Measurements from ENCODE around the gene PGBD1.

Gene PGBD1

DNA sequence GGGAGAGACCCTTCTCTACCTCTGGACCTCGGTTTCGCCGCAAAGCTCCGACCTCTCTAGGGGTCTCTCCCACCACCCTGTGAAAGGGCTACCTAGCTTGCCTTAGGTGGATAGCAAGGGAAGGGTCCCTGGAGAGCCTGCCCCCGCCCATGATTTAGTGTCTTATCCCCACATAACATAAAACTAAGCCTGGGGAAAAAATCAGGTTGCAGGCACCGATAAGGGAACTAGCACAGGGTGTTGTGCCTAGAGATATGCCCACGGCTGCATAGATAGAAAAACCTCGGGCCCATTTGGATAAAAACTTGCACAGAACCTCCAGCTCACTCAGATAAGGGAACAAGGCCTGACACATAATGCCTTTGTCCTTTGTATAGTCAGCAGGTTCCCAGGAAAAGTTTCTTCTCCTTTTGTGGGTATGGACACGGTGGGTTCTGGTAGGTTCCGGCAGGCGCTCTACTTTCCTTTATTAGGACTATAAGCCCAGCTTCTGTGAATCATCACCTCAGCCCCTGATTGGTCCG, 53.7 kb downstream of the PGBD1 start:
- Histone ChIP-seq H3K9me3 (ENCODE audit: control insufficient read depth, low read length) (no peaks in the 10 kb centered on the region), H2BK15ac (ENCODE audit: low read depth, poor library complexity, severe bottlenecking) (no peak overlapping the region), H3K27me3 (ENCODE audit: control insufficient read depth in 1 of 2, insufficient read depth in 1 of 2, low read length in 2 of 2) (no peaks in the 10 kb centered on the region), H2AK5ac (ENCODE audit: low read length, severe bottlenecking) (peak overlapping the region; percentile 92), H4K8ac (ENCODE audit: low read length) (peak overlapping the region; percentile 33), H2BK12ac (ENCODE audit: low read length in 2 of 2) (no peak overlapping the region), H3K36me3 (ENCODE audit: control insufficient read depth in 1 of 2, insufficient read depth in 2 of 2, low read depth in 1 of 2, low read length in 2 of 2) (no peaks in the 10 kb centered on the region), H3K27ac (ENCODE audit: low read length, poor library complexity, severe bottlenecking) (peak overlapping the region; percentile 76), H4K91ac (ENCODE audit: low read length) (no peak overlapping the region), H3K79me1 (replicated peaks; ENCODE audit: low read length, poor library complexity, severe bottlenecking) (peaks cover 2% of the 10 kb centered on the region), H3K18ac (ENCODE audit: low read depth in 1 of 2, low read length in 2 of 2) (peak overlapping the region; percentile 28 to 63), H2BK120ac (ENCODE audit: low read depth, low read length) (no peak overlapping the region), H3K4ac (ENCODE audit: low read depth in 1 of 2, low read length in 2 of 2) (peak overlapping the region in 1 of 2 experiments; percentile 67), H2AFZ (ENCODE audit: low read depth, low read length) (no peak overlapping the region), H3K9ac (ENCODE audit: low read length) (peak overlapping the region; percentile 94), H2BK5ac (ENCODE audit: low read depth, low read length, poor library complexity, severe bottlenecking) (peak overlapping the region; percentile 22), H3K4me2 (ENCODE audit: low read length, poor library complexity, severe bottlenecking) (peak overlapping the region; percentile 54), H3K23ac (ENCODE audit: low read length in 2 of 2) (no peak overlapping the region), H3K14ac (ENCODE audit: low read length in 2 of 2) (no peak overlapping the region), H3K4me1 (ENCODE audit: control insufficient read depth, insufficient read depth, low read depth, low read length) (peaks cover 3% of the 10 kb centered on the region), H3K4me3 (ENCODE audit: insufficient read depth in 1 of 2, low read depth in 1 of 2, low read length in 2 of 2) (peak overlapping the region in 1 of 2 experiments; percentile 92)
- WGBS = 48% methylated on average over 12 of the region's 12 CpGs
- DNase-seq = no peak

DNA sequence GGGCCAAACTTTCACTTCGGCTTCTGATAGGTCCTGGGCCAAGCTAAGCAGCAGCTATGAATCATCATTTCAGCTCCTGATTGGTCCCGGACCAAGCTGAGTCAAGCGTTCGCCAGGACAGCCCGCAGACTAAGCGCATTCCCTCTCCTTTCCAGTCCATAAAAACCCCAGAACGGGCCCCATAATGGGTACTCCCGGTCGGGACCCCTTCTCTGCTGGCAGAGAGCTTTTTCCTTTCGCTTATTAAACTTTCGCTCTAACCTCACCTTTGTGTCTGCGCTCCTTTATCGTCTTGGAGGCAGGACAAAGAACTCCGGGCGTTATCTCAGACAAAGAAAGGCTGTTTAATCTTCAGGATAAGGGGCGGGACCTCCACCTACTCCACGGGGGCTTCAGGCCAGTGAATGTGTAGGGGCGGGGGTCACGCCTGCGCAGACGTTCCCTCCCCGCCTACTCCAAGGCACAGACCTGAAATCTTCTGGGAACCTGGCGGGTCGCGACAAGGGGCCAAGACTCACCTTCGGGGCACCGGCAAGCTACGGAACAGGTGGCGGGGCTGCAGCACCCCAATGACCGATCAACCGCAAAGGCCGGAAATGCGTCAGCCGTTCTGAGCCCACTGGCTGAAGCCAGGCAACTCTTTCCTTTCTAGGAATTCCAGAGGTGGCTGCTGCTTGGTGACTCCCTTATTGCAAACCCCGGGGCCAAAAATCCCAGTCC, 54.4 kb downstream of the PGBD1 start, which contains the start of gene ZSCAN31:
TSS of gene ZSCAN31 (minus strand) at position 585 of the 720 bp plus-strand sequence. CDS start 6,465 bp downstream, outside the sequence.
- no peaks in the 10 kb centered on the region for H3K27me3 ChIP-seq (ENCODE audit: control insufficient read depth in 1 of 2, insufficient read depth in 1 of 2, low read length in 2 of 2)

GRCh38 chr6:28336284-28337120, 55.1 kb downstream of the PGBD1 start:
- H3K9ac ChIP-seq (ENCODE audit: low read length) = peak overlapping the region; percentile 94
- H3K9me3 ChIP-seq (ENCODE audit: control insufficient read depth, low read length) = no peaks in the 10 kb centered on the region

More for the DNA sequence above, 54.4 kb downstream of the PGBD1 start, which contains the start of gene ZSCAN31:
- Histone ChIP-seq H2BK120ac (ENCODE audit: low read depth, low read length) (peak within 1 kb of the TSS; percentile 78), H3K4me2 (ENCODE audit: low read length, poor library complexity, severe bottlenecking) (peak within 1 kb of the TSS; percentile 98), H4K8ac (ENCODE audit: low read length) (peak within 1 kb of the TSS; percentile 70), H2AK5ac (ENCODE audit: low read length, severe bottlenecking) (peak within 1 kb of the TSS; percentile 92), H3K4ac (ENCODE audit: low read depth in 1 of 2, low read length in 2 of 2) (peak within 1 kb of the TSS; percentile 35 to 77), H2BK12ac (ENCODE audit: low read length in 2 of 2) (peak within 1 kb of the TSS in 1 of 2 experiments; percentile 49), H3K4me1 (ENCODE audit: control insufficient read depth, insufficient read depth, low read depth, low read length) (peaks cover 3% of the 10 kb centered on the region), H2BK5ac (ENCODE audit: low read depth, low read length, poor library complexity, severe bottlenecking) (peak within 1 kb of the TSS; percentile 96), H3K4me3 (ENCODE audit: insufficient read depth in 1 of 2, low read depth in 1 of 2, low read length in 2 of 2) (peak within 1 kb of the TSS; percentile 74 to 92), H3K9ac (ENCODE audit: low read length) (peak within 1 kb of the TSS; percentile 94), H3K36me3 (ENCODE audit: control insufficient read depth in 1 of 2, insufficient read depth in 2 of 2, low read depth in 1 of 2, low read length in 2 of 2) (no peaks in the 10 kb centered on the region), H2BK15ac (ENCODE audit: low read depth, poor library complexity, severe bottlenecking) (peak within 1 kb of the TSS; percentile 97), H3K27ac (ENCODE audit: low read length, poor library complexity, severe bottlenecking) (peak within 1 kb of the TSS; percentile 99), H3K9me3 (ENCODE audit: control insufficient read depth, low read length) (no peaks in the 10 kb centered on the region), H3K18ac (ENCODE audit: low read depth in 1 of 2, low read length in 2 of 2) (peak within 1 kb of the TSS; percentile 79 to 91), H3K14ac (ENCODE audit: low read length in 2 of 2) (peak within 1 kb of the TSS in 1 of 2 experiments; percentile 11), H3K23ac (ENCODE audit: low read length in 2 of 2) (peak within 1 kb of the TSS in 1 of 2 experiments; percentile 72), H3K79me1 (replicated peaks; ENCODE audit: low read length, poor library complexity, severe bottlenecking) (peaks cover 2% of the 10 kb centered on the region), H4K91ac (ENCODE audit: low read length) (peak within 1 kb of the TSS; percentile 64), H2AFZ (ENCODE audit: low read depth, low read length) (peak within 1 kb of the TSS; percentile 61)
- peak; percentile 99 for DNase-seq
- under 1% methylated on average over 35 of the region's 35 CpGs for WGBS

More at GRCh38 chr6:28336284-28337120, 55.1 kb downstream of the PGBD1 start:
- peak overlapping the region; percentile 42 for H2AK5ac ChIP-seq (ENCODE audit: low read length, severe bottlenecking)
- peak overlapping the region in 1 of 2 experiments; percentile 77 for H3K4ac ChIP-seq (ENCODE audit: low read depth in 1 of 2, low read length in 2 of 2)
- peaks cover 2% of the 10 kb centered on the region for H3K79me1 ChIP-seq (replicated peaks; ENCODE audit: low read length, poor library complexity, severe bottlenecking)
- H3K4me2 ChIP-seq (ENCODE audit: low read length, poor library complexity, severe bottlenecking) = peak overlapping the region; percentile 98
- peak overlapping the region; percentile 96 for H2BK5ac ChIP-seq (ENCODE audit: low read depth, low read length, poor library complexity, severe bottlenecking)
- peak; percentile 78 for DNase-seq
- 8% methylated on average over 21 of the region's 24 CpGs for WGBS
- peak overlapping the region; percentile 70 for H4K8ac ChIP-seq (ENCODE audit: low read length)
- no peak overlapping the region for H3K14ac ChIP-seq (ENCODE audit: low read length in 2 of 2)
- H4K91ac ChIP-seq (ENCODE audit: low read length) = no peak overlapping the region
- peak overlapping the region; percentile 74 to 92 for H3K4me3 ChIP-seq (ENCODE audit: insufficient read depth in 1 of 2, low read depth in 1 of 2, low read length in 2 of 2)
- peak overlapping the region in 1 of 2 experiments; percentile 72 for H3K23ac ChIP-seq (ENCODE audit: low read length in 2 of 2)
- H3K18ac ChIP-seq (ENCODE audit: low read depth in 1 of 2, low read length in 2 of 2) = peak overlapping the region; percentile 79 to 91
- H2AFZ ChIP-seq (ENCODE audit: low read depth, low read length) = peak overlapping the region; percentile 61
- H2BK120ac ChIP-seq (ENCODE audit: low read depth, low read length) = no peak overlapping the region
- no peaks in the 10 kb centered on the region for H3K36me3 ChIP-seq (ENCODE audit: control insufficient read depth in 1 of 2, insufficient read depth in 2 of 2, low read depth in 1 of 2, low read length in 2 of 2)
- no peak overlapping the region for H2BK12ac ChIP-seq (ENCODE audit: low read length in 2 of 2)
- peak overlapping the region; percentile 99 for H3K27ac ChIP-seq (ENCODE audit: low read length, poor library complexity, severe bottlenecking)
- peak overlapping the region; percentile 97 for H2BK15ac ChIP-seq (ENCODE audit: low read depth, poor library complexity, severe bottlenecking)
- peaks cover 3% of the 10 kb centered on the region for H3K4me1 ChIP-seq (ENCODE audit: control insufficient read depth, insufficient read depth, low read depth, low read length)
- H3K27me3 ChIP-seq (ENCODE audit: control insufficient read depth in 1 of 2, insufficient read depth in 1 of 2, low read length in 2 of 2) = no peaks in the 10 kb centered on the region
